ENCODE data around the gene NEIL1.

- TF ChIP-seq, protein P1, sequence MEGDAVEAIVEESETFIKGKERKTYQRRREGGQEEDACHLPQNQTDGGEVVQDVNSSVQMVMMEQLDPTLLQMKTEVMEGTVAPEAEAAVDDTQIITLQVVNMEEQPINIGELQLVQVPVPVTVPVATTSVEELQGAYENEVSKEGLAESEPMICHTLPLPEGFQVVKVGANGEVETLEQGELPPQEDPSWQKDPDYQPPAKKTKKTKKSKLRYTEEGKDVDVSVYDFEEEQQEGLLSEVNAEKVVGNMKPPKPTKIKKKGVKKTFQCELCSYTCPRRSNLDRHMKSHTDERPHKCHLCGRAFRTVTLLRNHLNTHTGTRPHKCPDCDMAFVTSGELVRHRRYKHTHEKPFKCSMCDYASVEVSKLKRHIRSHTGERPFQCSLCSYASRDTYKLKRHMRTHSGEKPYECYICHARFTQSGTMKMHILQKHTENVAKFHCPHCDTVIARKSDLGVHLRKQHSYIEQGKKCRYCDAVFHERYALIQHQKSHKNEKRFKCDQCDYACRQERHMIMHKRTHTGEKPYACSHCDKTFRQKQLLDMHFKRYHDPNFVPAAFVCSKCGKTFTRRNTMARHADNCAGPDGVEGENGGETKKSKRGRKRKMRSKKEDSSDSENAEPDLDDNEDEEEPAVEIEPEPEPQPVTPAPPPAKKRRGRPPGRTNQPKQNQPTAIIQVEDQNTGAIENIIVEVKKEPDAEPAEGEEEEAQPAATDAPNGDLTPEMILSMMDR (IDR thresholded peaks at IDR 0.05; ENCODE audit: low read depth, low read length, poor library complexity, severe bottlenecking): no peak
- TF ChIP-seq EZH2phosphoT487 (IDR thresholded peaks at IDR 0.05; ENCODE audit: borderline replicate concordance, low read length): no peak
Measured at GRCh38 chr15:75364881-75365280, 18.0 kb downstream of the NEIL1 start.

Measured in DOHH2 (cell line).